ENCODE measurements around the gene OR4N5. TPM values are rescaled to one million over a fixed set of nuclear protein-coding genes. Genes with fewer than 3 reads are reported as not detected.

OR4N5 gene
- total RNA-seq, 1 experiment from 2014 or later = not detected

GRCh38 chr14:20116748-20117147 is 21.9 kb upstream of the OR4N5 start:
- CTCF ChIA-PET = no interaction called here
- TF ChIP-seq REST (IDR thresholded peaks at IDR 0.05; ENCODE audit: low read depth) (no peak), EGR1 (IDR thresholded peaks at IDR 0.05; ENCODE audit: low read depth) (no peak), ELF1 (IDR thresholded peaks at IDR 0.05; ENCODE audit: borderline replicate concordance, low read depth) (no peak), CTCF (IDR thresholded peaks at IDR 0.05 in 2 of 3, conservative IDR thresholded peaks at IDR 0.05 in 1 of 3; ENCODE audit: borderline replicate concordance in 1 of 3, insufficient read depth in 1 of 3, low read depth in 2 of 3, low read length in 2 of 3) (no peak), POLR2A (IDR thresholded peaks at IDR 0.05; ENCODE audit: borderline replicate concordance, extremely low read depth, insufficient read depth, insufficient read length) (no peak), CEBPB (IDR thresholded peaks at IDR 0.05; ENCODE audit: low read depth) (no peak), POLR2AphosphoS5 (IDR thresholded peaks at IDR 0.05; ENCODE audit: low read depth, low read length) (no peak)

More at GRCh38 chr14:20116748-20117147, 21.9 kb upstream of the OR4N5 start:
- Histone ChIP-seq H3K36me3 (ENCODE audit: control insufficient read depth in 1 of 2, insufficient read depth in 2 of 2, low read length in 2 of 2) (no peaks in the 10 kb centered on the region), H3K9ac (ENCODE audit: low read length) (no peak overlapping the region), H3K27ac (ENCODE audit: low read depth, low read length) (no peak overlapping the region), H3K9me3 (ENCODE audit: control insufficient read depth in 1 of 2, insufficient read depth in 1 of 2, low read depth in 1 of 2, low read length in 2 of 2) (peaks cover 0 to 4% of the 10 kb centered on the region in 2 experiments; a peak in 2 of 4 replicates), H3K9me2 (ENCODE audit: insufficient read depth) (no peaks in the 10 kb centered on the region), H3K27me3 (ENCODE audit: insufficient read depth, low read length) (no peaks in the 10 kb centered on the region), H3K4me3 (replicated peaks in 1 of 2; ENCODE audit: low read depth in 1 of 2, low read length in 2 of 2) (no peak overlapping the region), H2AFZ (ENCODE audit: low read depth, low read length, poor library complexity, severe bottlenecking) (no peak overlapping the region), H4K20me1 (ENCODE audit: insufficient read depth) (no peaks in the 10 kb centered on the region), H3K79me2 (ENCODE audit: insufficient read depth, low read length) (no peaks in the 10 kb centered on the region), H3K4me2 (ENCODE audit: low read length) (no peak overlapping the region), H3K4me1 (ENCODE audit: control insufficient read depth in 1 of 2, insufficient read depth in 2 of 2, low read length in 2 of 2) (no peaks in the 10 kb centered on the region)
- DNase-seq (ENCODE audit: low read depth, low spot score) (no peak), ATAC-seq (no peak)
- intact Hi-C loops (cut with micrococcal nuclease) = no loop called here
- POLR2A ChIA-PET = no interaction called here
- RAD21 ChIA-PET (ENCODE audit: low non-redundant PET in 1 of 2, low total read pairs in 2 of 2, uncharacterized antibody in 2 of 2, unreplicated experiment in 2 of 2) = no interaction called here
- no TSS peak for BruUV-seq (replicated peaks)
